Measurements from ENCODE around the gene HAUS7. TPM values are rescaled to one million over a fixed set of nuclear protein-coding genes. Genes with fewer than 3 reads are reported as not detected.

The HAUS7 gene
- total RNA-seq, 1 donor from 2014 or later = 60.3 TPM

GRCh38 chrX:153511784-153512500 lies 41.6 kb upstream of the HAUS7 start:
- H3K27me3 Mint-ChIP-seq (ENCODE audit: unreplicated experiment) = peaks cover 8% of the 10 kb centered on the region
- H3K4me3 Mint-ChIP-seq (ENCODE audit: unreplicated experiment) = no peak overlapping the region
- no peak overlapping the region for H3K27ac Mint-ChIP-seq (ENCODE audit: unreplicated experiment)
- no peaks in the 10 kb centered on the region for H3K9me3 Mint-ChIP-seq (ENCODE audit: unreplicated experiment)
- peaks cover 6% of the 10 kb centered on the region for H3K36me3 Mint-ChIP-seq (ENCODE audit: unreplicated experiment)
- no peak for TF ChIP-seq CTCF (IDR thresholded peaks at IDR 0.05)
- H3K4me1 Mint-ChIP-seq (ENCODE audit: unreplicated experiment) = peaks cover 6% of the 10 kb centered on the region
- DNase-seq (ENCODE audit: extremely low spot score, unreplicated experiment) = no peak

GRCh38 chrX:153510383-153510782 lies 40.0 kb upstream of the HAUS7 start:
- Mint-ChIP-seq H3K27ac (ENCODE audit: unreplicated experiment) (no peak overlapping the region), H3K4me1 (ENCODE audit: unreplicated experiment) (peaks cover 6% of the 10 kb centered on the region), H3K4me3 (ENCODE audit: unreplicated experiment) (no peak overlapping the region), H3K9me3 (ENCODE audit: unreplicated experiment) (no peaks in the 10 kb centered on the region), H3K36me3 (ENCODE audit: unreplicated experiment) (peaks cover 8% of the 10 kb centered on the region), H3K27me3 (ENCODE audit: unreplicated experiment) (no peaks in the 10 kb centered on the region)
- no peak for TF ChIP-seq CTCF (IDR thresholded peaks at IDR 0.05)
- no peak for DNase-seq (ENCODE audit: extremely low spot score, unreplicated experiment)

GRCh38 chrX:153509592-153509991 lies 39.2 kb upstream of the HAUS7 start:
- Mint-ChIP-seq H3K9me3 (ENCODE audit: unreplicated experiment) (no peaks in the 10 kb centered on the region), H3K4me1 (ENCODE audit: unreplicated experiment) (peaks cover 6% of the 10 kb centered on the region), H3K4me3 (ENCODE audit: unreplicated experiment) (no peak overlapping the region), H3K27ac (ENCODE audit: unreplicated experiment) (no peak overlapping the region), H3K36me3 (ENCODE audit: unreplicated experiment) (peaks cover 11% of the 10 kb centered on the region), H3K27me3 (ENCODE audit: unreplicated experiment) (no peaks in the 10 kb centered on the region)
- DNase-seq (ENCODE audit: extremely low spot score, unreplicated experiment) = no peak
- no peak for TF ChIP-seq CTCF (IDR thresholded peaks at IDR 0.05)

GRCh38 chrX:153507484-153508178 lies 37.3 kb upstream of the HAUS7 start:
- Mint-ChIP-seq H3K4me3 (ENCODE audit: unreplicated experiment) (no peak overlapping the region), H3K27ac (ENCODE audit: unreplicated experiment) (no peak overlapping the region)
- DNase-seq (ENCODE audit: extremely low spot score, unreplicated experiment) = peak; percentile 95

More at GRCh38 chrX:153507484-153508178, 37.3 kb upstream of the HAUS7 start:
- H3K9me3 Mint-ChIP-seq (ENCODE audit: unreplicated experiment) = no peaks in the 10 kb centered on the region
- peaks cover 6% of the 10 kb centered on the region for H3K4me1 Mint-ChIP-seq (ENCODE audit: unreplicated experiment)
- H3K36me3 Mint-ChIP-seq (ENCODE audit: unreplicated experiment) = peaks cover 11% of the 10 kb centered on the region
- H3K27me3 Mint-ChIP-seq (ENCODE audit: unreplicated experiment) = no peaks in the 10 kb centered on the region
- TF ChIP-seq CTCF (IDR thresholded peaks at IDR 0.05) = peak; percentile 78
